Measurements from ENCODE around the gene PPCDC.
"Not testable (repeated sequence)": the region's sequence is repeated elsewhere in the genome, so short reads cannot be mapped to it uniquely, and the experiment has no call there.

Gene PPCDC

DNA sequence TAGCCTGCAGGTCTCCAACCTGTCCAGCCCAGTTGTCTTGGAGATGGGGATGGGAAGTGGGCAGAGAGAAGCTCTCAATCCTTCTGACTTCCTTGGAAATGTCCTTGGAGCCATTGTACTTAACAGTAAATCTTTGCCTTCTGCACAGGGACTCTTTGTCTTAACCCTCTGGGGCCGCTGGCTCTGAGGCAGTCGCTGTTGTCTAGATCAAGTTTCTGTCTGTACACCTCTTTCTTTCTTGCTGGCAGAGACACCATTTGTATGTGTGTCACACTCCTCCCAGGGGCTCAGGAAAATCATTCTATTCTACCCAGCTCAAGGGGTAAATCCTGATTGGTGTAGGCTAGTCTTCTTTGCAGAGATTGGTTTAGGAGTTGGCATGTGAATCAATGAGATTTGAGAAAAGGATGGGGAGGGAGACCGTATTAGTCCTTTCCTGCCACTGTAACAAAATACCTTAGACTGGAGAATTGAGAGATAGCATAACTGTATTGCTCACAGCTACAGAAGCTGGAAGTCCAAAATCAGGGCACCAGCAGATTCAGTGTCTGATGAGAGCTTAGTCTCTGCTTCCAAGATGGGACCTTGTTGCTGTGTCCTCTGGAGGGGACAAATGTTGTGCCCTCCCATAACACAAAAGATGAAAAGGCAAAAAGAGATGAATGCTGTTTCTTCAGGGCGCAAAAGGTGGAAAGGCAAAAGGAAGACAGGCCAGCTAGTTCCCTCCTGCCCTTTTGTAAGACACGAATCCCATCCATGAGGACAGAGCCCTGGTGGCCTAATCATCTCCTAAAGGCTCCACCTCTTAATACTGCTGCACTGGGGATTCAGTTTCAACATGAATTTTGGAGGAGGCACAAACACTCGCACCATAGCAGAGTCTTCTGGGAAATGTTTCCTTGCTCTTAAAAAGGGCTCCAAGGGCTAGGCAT lies 66.3 kb downstream of the PPCDC start:
- TF ChIP-seq CTCF (IDR thresholded peaks at IDR 0.05; ENCODE audit: low read length, missing control alignments): no peak
- DNase-seq (ENCODE audit: low read depth): no peak
- no peak overlapping the region for H3K4me3 ChIP-seq (replicated peaks; ENCODE audit: low read depth, low read length)

GRCh38 chr15:75090388-75090734 lies 67.0 kb downstream of the PPCDC start:
- peak; percentile 95 for DNase-seq (ENCODE audit: low read depth)
- no peak for TF ChIP-seq CTCF (IDR thresholded peaks at IDR 0.05; ENCODE audit: low read length, missing control alignments)
- no peak overlapping the region for H3K4me3 ChIP-seq (replicated peaks; ENCODE audit: low read depth, low read length)

DNA sequence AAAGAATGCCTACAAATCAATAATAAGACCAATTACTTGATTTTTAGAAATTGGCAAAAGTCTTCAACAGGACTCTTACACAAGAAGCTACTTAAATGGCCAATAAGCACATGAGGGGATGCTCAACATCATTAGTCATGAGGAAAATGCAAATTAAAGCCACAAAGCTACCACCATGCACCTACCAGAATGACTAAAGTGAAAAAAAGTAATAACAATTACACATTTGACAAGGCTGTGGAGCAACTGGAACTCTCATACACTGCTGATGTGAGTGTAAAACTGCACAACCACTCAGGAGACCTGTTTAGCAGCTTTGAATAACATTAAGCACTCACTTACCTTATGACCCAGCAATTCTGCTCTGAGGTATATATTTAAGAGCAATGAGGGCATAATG lies 68.4 kb downstream of the PPCDC start:
- H3K4me3 ChIP-seq (replicated peaks; ENCODE audit: low read depth, low read length): no peak overlapping the region
- no peak for TF ChIP-seq CTCF (IDR thresholded peaks at IDR 0.05; ENCODE audit: low read length, missing control alignments)
- DNase-seq (ENCODE audit: low read depth): no peak

DNA sequence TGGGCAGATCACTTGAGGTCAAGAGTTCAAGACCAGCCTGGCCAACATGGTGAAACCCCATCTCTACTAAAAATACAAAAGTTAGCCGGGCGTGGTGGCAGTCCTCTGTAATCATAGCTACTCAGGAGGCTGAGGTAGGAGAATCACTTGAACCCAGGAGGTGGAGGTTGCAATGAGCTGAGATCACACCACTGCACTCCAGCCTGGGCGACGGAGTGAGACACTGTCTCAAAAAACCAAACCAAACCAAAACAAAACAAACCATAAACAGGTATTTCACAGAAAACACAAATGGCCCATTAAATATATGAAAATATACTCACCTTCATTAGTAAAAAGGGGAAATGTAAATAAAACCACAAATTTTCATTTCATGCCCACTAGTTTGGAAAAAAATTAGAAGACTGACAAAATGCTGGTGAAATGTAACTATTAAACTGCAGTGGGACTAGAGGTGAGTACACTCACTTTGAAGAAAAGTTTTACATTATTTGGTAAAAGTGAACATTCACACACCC lies 71.6 kb downstream of the PPCDC start:
- not testable (repeated sequence) for H3K4me3 ChIP-seq (replicated peaks; ENCODE audit: low read depth, low read length); DNase-seq (ENCODE audit: low read depth)

DNA sequence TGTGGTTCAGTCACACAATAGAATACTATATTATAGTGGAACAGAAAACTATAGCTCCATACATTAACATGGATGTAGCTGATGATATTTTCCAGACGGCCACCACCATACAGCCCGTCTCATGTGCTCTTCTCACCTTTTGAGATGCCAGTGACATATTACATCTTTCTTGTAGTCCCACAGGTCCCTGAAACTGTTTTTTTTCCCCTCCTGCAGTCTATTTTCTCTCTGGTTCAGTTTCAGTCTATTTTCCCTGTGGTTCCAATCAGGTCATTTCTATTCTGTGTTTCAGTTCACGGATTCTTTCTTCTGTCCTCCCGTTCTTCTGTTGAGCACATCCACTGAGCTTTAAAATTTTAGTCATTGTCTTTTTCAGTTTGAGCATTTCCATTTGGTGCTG lies 72.2 kb downstream of the PPCDC start:
- no peak for DNase-seq (ENCODE audit: low read depth)
- H3K4me3 ChIP-seq (replicated peaks; ENCODE audit: low read depth, low read length): no peak overlapping the region
- no peak for TF ChIP-seq CTCF (IDR thresholded peaks at IDR 0.05; ENCODE audit: low read length, missing control alignments)

GRCh38 chr15:75097939-75098338 lies 74.5 kb downstream of the PPCDC start:
- H3K4me3 ChIP-seq (replicated peaks; ENCODE audit: low read depth, low read length): no peak overlapping the region
- TF ChIP-seq CTCF (IDR thresholded peaks at IDR 0.05; ENCODE audit: low read length, missing control alignments): no peak
- no peak for DNase-seq (ENCODE audit: low read depth)

- no peak for TF ChIP-seq CTCF (IDR thresholded peaks at IDR 0.05; ENCODE audit: low read length, missing control alignments)
- no peak overlapping the region for H3K4me3 ChIP-seq (replicated peaks; ENCODE audit: low read depth, low read length)
- no peak for DNase-seq (ENCODE audit: low read depth)
Observed at GRCh38 chr15:75098404-75098803, 75.0 kb downstream of the PPCDC start.

Data from fibroblast of pulmonary artery (primary cell).